AG04450 (cell line): ENCODE measurements around the gene ELAC1. TPM values are rescaled to one million over a fixed set of nuclear protein-coding genes. Genes with fewer than 3 reads are reported as not detected.
"Not testable (repeated sequence)": the region's sequence is repeated elsewhere in the genome, so short reads cannot be mapped to it uniquely, and the experiment has no call there.

Experiments used
- CTCF ChIA-PET: fragments of 300-600, 350-600 bp; formaldehyde crosslinking; extraction: SDS; loops from one replicate; lab custom pipeline; 2022; ENCODE audit warnings: antibody characterized with exemption, inconsistent platforms; lab: Charles Lee
- POLR2A ChIA-PET: fragments of 350-600 bp; formaldehyde crosslinking; extraction: SDS; loops from one replicate; lab custom pipeline; 2021; ENCODE audit warnings: antibody characterized with exemption, inconsistent platforms; lab: Yijun Ruan, JAX
- DNase-seq: peaks from one replicate; pipeline ENCODE4 v3.0.0-alpha.2; 2011; ENCODE audit warnings: low read depth, low spot score
- H3K27ac ChIP-seq: one replicate; pipeline ENCODE4 v1.5.1; 2012; ENCODE audit warnings: low read depth, low read length, control low read depth
- H3K27me3 ChIP-seq: one replicate; pipeline ENCODE4 v1.6.0; 2012; ENCODE audit warnings: low read length; ENCODE audit not compliant: control insufficient read depth, insufficient read depth
- H3K4me3 ChIP-seq: 2 replicates; pipeline ENCODE4 v1.5.1; 2011; ENCODE audit warnings: mild to moderate bottlenecking, low read depth, low read length, control low read depth
- H3K9me3 ChIP-seq: 2 replicates; pipeline ENCODE4 v1.5.1; 2012; ENCODE audit warnings: low read length; ENCODE audit not compliant: control insufficient read depth, insufficient read depth
- polyA plus RNA-seq: library from polyadenylated mRNA; depleted of rRNA; stranded (reverse); fragments of >200 nt; gene quantifications from 2 replicates; pipeline ENCODE4 v1.2.3, GENCODE V29; 2011
- TF ChIP-seq, protein P1 (sequence below): IDR thresholded peaks from 2 replicates; pipeline ENCODE4 v1.5.1; 2011; ENCODE audit warnings: low read depth, low read length, control low read depth, inconsistent platforms

ELAC1 gene
- polyA plus RNA-seq, 1 experiment, result 9.1 TPM

DNA sequence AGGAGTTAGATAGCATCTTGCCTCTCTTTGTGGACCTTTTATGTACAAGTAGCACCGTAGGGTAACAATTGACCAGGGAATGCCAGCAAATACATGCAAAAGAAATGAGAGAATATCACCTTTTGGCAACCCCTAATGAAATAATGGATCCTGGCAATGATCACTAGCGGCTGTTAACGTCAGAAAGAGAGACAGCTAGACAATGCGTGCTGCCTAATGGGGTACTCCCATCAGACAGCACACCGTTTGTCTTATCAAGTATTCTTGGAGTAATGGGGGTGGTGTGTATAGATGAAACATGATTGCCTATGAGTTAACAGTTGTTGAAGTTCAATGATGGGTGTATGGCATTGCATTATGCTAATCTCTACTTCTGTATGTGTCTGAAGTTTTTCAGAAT is 1.6 kb downstream of the ELAC1 start:
- TF ChIP-seq, protein P1, sequence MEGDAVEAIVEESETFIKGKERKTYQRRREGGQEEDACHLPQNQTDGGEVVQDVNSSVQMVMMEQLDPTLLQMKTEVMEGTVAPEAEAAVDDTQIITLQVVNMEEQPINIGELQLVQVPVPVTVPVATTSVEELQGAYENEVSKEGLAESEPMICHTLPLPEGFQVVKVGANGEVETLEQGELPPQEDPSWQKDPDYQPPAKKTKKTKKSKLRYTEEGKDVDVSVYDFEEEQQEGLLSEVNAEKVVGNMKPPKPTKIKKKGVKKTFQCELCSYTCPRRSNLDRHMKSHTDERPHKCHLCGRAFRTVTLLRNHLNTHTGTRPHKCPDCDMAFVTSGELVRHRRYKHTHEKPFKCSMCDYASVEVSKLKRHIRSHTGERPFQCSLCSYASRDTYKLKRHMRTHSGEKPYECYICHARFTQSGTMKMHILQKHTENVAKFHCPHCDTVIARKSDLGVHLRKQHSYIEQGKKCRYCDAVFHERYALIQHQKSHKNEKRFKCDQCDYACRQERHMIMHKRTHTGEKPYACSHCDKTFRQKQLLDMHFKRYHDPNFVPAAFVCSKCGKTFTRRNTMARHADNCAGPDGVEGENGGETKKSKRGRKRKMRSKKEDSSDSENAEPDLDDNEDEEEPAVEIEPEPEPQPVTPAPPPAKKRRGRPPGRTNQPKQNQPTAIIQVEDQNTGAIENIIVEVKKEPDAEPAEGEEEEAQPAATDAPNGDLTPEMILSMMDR, result no peak
- no peak overlapping the region for H3K4me3 ChIP-seq
- CTCF ChIA-PET, result no interaction called here
- no peaks in the 10 kb centered on the region for H3K27me3 ChIP-seq
- H3K9me3 ChIP-seq, result no peaks in the 10 kb centered on the region
- H3K27ac ChIP-seq, result no peak overlapping the region
- DNase-seq, result no peak
- POLR2A ChIA-PET, result no interaction called here

DNA sequence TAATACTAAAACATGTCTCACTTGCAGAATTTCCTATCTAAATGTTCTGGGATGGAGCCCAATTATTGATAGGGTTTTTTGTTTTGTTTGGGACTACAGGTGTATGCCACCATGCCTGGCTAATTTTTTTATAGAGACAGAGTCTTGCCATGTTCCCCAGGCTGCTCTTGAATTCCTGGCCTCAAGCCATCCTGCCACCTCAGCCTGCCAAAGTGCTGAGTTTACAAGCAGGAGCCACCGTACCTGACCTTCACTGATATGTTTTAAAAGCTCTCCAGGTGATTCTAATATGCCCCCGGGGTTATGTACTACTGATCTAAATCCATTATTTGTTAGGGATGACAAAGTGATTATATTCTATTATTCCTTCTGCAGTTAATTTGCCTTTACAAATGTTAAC is 2.2 kb downstream of the ELAC1 start:
- Histone ChIP-seq H3K27me3 (no peaks in the 10 kb centered on the region), H3K9me3 (no peaks in the 10 kb centered on the region), H3K4me3 (no peak overlapping the region), H3K27ac (no peak overlapping the region)
- CTCF ChIA-PET, result no interaction called here
- TF ChIP-seq, protein P1, result no peak
- DNase-seq, result no peak
- POLR2A ChIA-PET, result no interaction called here

DNA sequence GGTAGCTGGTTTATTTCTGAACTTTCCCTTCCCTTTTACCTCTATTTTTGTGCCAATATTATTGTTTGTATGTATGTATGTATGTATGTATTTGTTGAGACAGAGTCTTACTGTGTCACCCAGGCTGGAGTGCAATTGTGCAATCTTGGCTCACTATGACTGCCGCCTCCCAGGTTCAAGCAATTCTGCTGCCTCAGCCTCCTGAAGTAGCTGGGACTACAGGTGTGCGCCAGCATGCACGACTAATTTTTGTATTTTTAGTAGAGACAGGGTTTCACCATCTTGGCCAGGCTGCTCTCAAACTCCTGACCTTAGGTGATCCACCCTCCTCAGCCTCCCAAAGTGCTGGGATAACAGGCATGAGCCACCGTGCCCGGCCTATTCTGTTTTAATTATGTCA is 4.6 kb downstream of the ELAC1 start:
- DNase-seq, H3K27me3 ChIP-seq, H3K4me3 ChIP-seq, CTCF ChIA-PET, H3K9me3 ChIP-seq, H3K27ac ChIP-seq, POLR2A ChIA-PET: not testable (repeated sequence)

DNA sequence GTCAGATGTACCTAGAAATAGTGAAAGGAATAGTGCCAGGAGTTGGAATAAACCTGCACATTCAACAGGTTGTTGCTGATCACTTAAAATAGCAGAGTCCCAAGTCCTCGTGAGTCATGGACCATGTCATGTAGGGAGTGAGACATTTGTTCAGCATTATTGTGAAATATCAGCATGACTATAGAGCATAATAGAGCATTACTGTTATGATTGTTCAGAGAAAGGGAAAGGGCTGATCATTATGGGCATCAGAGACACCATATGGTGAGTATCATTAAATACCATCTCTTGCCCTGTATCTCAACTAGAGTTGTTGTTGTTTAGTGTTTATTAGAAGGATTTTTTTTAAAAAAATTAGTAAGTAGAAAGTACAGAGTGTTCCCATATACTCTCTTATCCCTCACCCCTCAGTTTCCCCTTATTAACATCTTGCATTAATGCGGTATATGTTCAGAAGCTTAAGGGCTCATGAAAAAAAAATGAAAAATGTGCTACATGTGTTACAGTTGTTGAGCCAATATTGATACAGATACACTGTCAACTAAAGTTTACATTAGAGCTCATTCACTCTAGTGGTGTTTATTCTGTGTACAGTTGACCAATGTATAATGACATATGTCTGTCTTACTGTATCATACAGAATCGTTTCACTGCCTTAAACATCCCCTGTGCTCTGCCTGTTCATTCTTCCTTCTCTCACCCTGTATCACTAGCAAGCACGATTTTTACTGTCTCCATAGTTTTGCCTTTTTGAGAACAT is 5.7 kb downstream of the ELAC1 start:
- TF ChIP-seq, protein P1, result no peak
- Histone ChIP-seq H3K9me3 (peaks cover 8% of the 10 kb centered on the region), H3K27ac (no peak overlapping the region), H3K4me3 (no peak overlapping the region), H3K27me3 (no peaks in the 10 kb centered on the region)
- ChIA-PET CTCF (no interaction called here), POLR2A (interaction anchor here (0.6 kb wide), 1 partner anchor 11 kb away, joined by 3 read pairs; no protein-coding TSS in a partner anchor)
- no peak for DNase-seq

DNA sequence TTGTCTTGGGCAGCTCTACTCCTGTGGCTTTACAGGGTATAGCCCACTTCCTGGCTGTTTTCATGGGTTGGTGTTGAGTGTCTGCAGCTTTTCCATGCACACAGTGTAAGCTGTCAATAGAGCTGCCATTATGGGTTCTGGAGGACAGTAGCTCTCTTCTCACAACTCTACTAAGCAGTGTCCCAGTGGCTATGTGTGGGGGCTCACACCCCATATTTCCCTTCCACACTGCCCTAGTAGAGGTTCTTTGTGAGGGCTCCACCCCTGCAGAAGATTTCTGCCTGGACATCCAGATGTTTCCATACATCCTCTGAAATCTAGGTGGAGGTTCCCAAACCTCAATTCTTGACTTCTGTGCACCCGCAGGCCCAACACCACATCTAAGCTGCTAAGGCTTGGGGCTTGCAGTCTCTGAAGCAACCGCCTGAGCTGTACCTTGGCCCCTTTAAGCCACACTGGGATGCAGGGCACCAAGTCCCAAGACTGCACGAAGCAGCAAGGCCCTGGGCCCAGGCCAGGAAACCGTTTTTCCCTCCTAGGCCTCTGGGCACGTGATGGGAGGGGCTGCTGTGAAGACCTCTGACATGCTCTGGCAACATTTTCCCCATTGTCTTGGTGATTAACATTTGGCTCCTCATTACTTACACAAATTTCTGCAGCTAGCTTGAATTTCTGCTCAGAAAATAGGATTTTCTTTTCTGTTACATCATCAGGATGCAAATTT is 9.4 kb downstream of the ELAC1 start:
- DNase-seq, result no peak
- no peak overlapping the region for H3K27ac ChIP-seq
- H3K27me3 ChIP-seq, result no peaks in the 10 kb centered on the region
- ChIA-PET POLR2A (no interaction called here), CTCF (no interaction called here)
- TF ChIP-seq, protein P1, result no peak
- no peak overlapping the region for H3K4me3 ChIP-seq
- H3K9me3 ChIP-seq, result peaks cover 8% of the 10 kb centered on the region
